HG03439 (cell line): ENCODE measurements around the gene PAQR3.

Experiments used
- ATAC-seq: cut with Tn5 transposase; IDR thresholded peaks from one replicate; pipeline ENCODE4 v1.9.1; 2021; ENCODE audit warnings: mild to moderate bottlenecking, moderate library complexity; ENCODE audit not compliant: unreplicated experiment

PAQR3 gene

GRCh38 chr4:78938868-78939666 lies at the start of gene PAQR3:
Gene PAQR3 (minus strand): TSS chr4:78939438. CDS start chr4:78939224, 214 bp downstream.
- ATAC-seq, result peak; percentile 98

- no peak for ATAC-seq
These were observed 48.4 kb upstream of the PAQR3 start for GRCh38 chr4:78987683-78988082.

GRCh38 chr4:78984593-78984992 lies 45.4 kb upstream of the PAQR3 start:
- no peak for ATAC-seq

GRCh38 chr4:78975865-78976264 lies 36.6 kb upstream of the PAQR3 start:
- no peak for ATAC-seq

GRCh38 chr4:78971776-78972175 lies 32.5 kb upstream of the PAQR3 start:
- no peak for ATAC-seq

- no peak for ATAC-seq
These were observed 32.1 kb upstream of the PAQR3 start for GRCh38 chr4:78971326-78971725.

- ATAC-seq, result no peak
These were observed 23.4 kb upstream of the PAQR3 start for GRCh38 chr4:78962597-78963115.

- ATAC-seq, result no peak
These were observed 21.7 kb upstream of the PAQR3 start for GRCh38 chr4:78960926-78961325.

GRCh38 chr4:78956975-78957374 lies 17.7 kb upstream of the PAQR3 start:
- no peak for ATAC-seq

GRCh38 chr4:78953769-78954666 lies 14.8 kb upstream of the PAQR3 start:
- no peak for ATAC-seq

GRCh38 chr4:78953231-78953630 lies 14.0 kb upstream of the PAQR3 start:
- ATAC-seq, result no peak

- ATAC-seq, result peak; percentile 75
These were observed 12.7 kb upstream of the PAQR3 start for GRCh38 chr4:78951862-78952472.

- ATAC-seq, result no peak
These were observed 10.5 kb upstream of the PAQR3 start for GRCh38 chr4:78949735-78950134.

GRCh38 chr4:78945651-78946179 lies 6.5 kb upstream of the PAQR3 start:
- ATAC-seq, result no peak

- no peak for ATAC-seq
These were observed 5.1 kb upstream of the PAQR3 start for GRCh38 chr4:78944381-78944780.

GRCh38 chr4:78940752-78941151 lies 1.5 kb upstream of the PAQR3 start:
- no peak for ATAC-seq

- ATAC-seq, result peak; percentile 19
These were observed 400 bp upstream of the PAQR3 start for GRCh38 chr4:78939667-78940008.

GRCh38 chr4:78938474-78938867 lies 767 bp downstream of the PAQR3 start:
- no peak for ATAC-seq

GRCh38 chr4:78937837-78938236 lies 1.4 kb downstream of the PAQR3 start:
- no peak for ATAC-seq

GRCh38 chr4:78936989-78937388 lies 2.2 kb downstream of the PAQR3 start:
- ATAC-seq, result no peak

- ATAC-seq, result no peak
These were observed 9.1 kb downstream of the PAQR3 start for GRCh38 chr4:78930016-78930629.
